H1 (cell line): Measurements from ENCODE around the gene RIF1. TPM values are rescaled to one million over a fixed set of nuclear protein-coding genes. Genes with fewer than 3 reads are reported as not detected.

ENCODE experiments used
- CTCF ChIA-PET: fragments of 300-600 bp; sonication (Branson Sonifier 250); formaldehyde crosslinking; loops from one replicate; lab custom pipeline; 2021; ENCODE audit not compliant: partially characterized antibody; lab: Charles Lee
- POLR2A ChIA-PET: fragments of 300-600 bp; sonication (Branson Sonifier 250); formaldehyde crosslinking; loops from one replicate; lab custom pipeline; 2021; ENCODE audit warnings: inconsistent platforms; ENCODE audit not compliant: partially characterized antibody; lab: Charles Lee
- DNase-seq, 2 experiments: peaks; one replicate each; pipeline versions ENCODE4 v3.0.0 to v3.0.0-alpha.2; 2010 to 2022; ENCODE audit warnings: low spot score in 2 of 2, low read depth in 1 of 2, mixed read lengths in 1 of 2
- FAIRE-seq: peaks from 2 replicates; lab custom pipeline; 2011; peaks lifted over from hg19 to GRCh38; lab: Jason Lieb, UNC
- H2AFZ ChIP-seq: 2 replicates; pipeline ENCODE4 v1.8.1; 2012; ENCODE audit warnings: low read length, inconsistent platforms
- H2AK5ac ChIP-seq: 2 replicates; pipeline ENCODE4 v1.6.1; 2013; ENCODE audit warnings: low read depth, low read length
- H2BK120ac ChIP-seq: replicated peaks from 2 replicates; pipeline ENCODE3; 2013; ENCODE audit warnings: low read depth, low read length, inconsistent platforms
- H2BK12ac ChIP-seq: 2 replicates; pipeline ENCODE4 v1.6.1; 2013; ENCODE audit warnings: low read depth, low read length
- H2BK15ac ChIP-seq: 2 replicates; pipeline ENCODE4 v1.6.1; 2013; ENCODE audit warnings: low read length
- H2BK20ac ChIP-seq: 2 replicates; pipeline ENCODE4 v1.6.1; 2013; ENCODE audit warnings: low read length
- H2BK5ac ChIP-seq: 2 replicates; pipeline ENCODE4 v1.6.1; 2013; ENCODE audit warnings: low read depth, low read length
- H3K14ac ChIP-seq: 2 replicates; pipeline ENCODE4 v1.6.1; 2013; ENCODE audit warnings: inconsistent platforms; ENCODE audit not compliant: insufficient read length
- H3K18ac ChIP-seq: 2 replicates; pipeline ENCODE4 v1.6.1; 2013; ENCODE audit warnings: low read length; ENCODE audit errors: extremely low read depth
- H3K23ac ChIP-seq: 2 replicates; pipeline ENCODE4 v1.6.1; 2013; ENCODE audit warnings: inconsistent platforms; ENCODE audit not compliant: insufficient read length
- H3K23me2 ChIP-seq: 2 replicates; pipeline ENCODE4 v1.6.1; 2013; ENCODE audit warnings: low read depth, low read length
- H3K27ac ChIP-seq: 2 replicates; pipeline ENCODE4 v1.6.1; 2011; ENCODE audit warnings: low read depth, low read length, inconsistent platforms
- H3K27me3 ChIP-seq, 4 experiments: replicated peaks in 1 of 4; 1 replicate in 1 of 4; 2 replicates in 3 of 4; pipeline versions ENCODE4 v1.6.1 to v1.8.1; 2011 to 2013; ENCODE audit warnings: low read length in 3 of 4, mild to moderate bottlenecking in 3 of 4, inconsistent platforms in 2 of 4, mixed read lengths in 2 of 4, moderate library complexity in 1 of 4; ENCODE audit not compliant: control insufficient read depth in 3 of 4, insufficient read depth in 3 of 4; ENCODE audit errors: extremely low read depth in 1 of 4
- H3K36me3 ChIP-seq, 4 experiments: 2 replicates each; pipeline versions ENCODE4 v1.6.1 to v1.8.1; 2011 to 2013; ENCODE audit warnings: mild to moderate bottlenecking in 4 of 4, low read length in 3 of 4, moderate library complexity in 2 of 4, control low read depth in 1 of 4, inconsistent platforms in 1 of 4; ENCODE audit not compliant: insufficient read depth in 4 of 4, control insufficient read depth in 2 of 4
- H3K4ac ChIP-seq: replicated peaks from 2 replicates; pipeline ENCODE3; 2013; ENCODE audit warnings: low read length, low read depth, mixed read lengths, inconsistent platforms; ENCODE audit not compliant: insufficient read length
- H3K4me1 ChIP-seq, 4 experiments: replicated peaks in 1 of 4; 1 replicate in 1 of 4; 2 replicates in 3 of 4; pipeline versions ENCODE4 v1.6.1 to v1.8.1; 2011 to 2013; ENCODE audit warnings: low read length in 3 of 4, inconsistent platforms in 2 of 4, mixed read lengths in 1 of 4; ENCODE audit not compliant: insufficient read depth in 4 of 4, control insufficient read depth in 3 of 4
- H3K4me2 ChIP-seq, 2 experiments: 2 replicates each; pipeline versions ENCODE4 v1.6.1 to v1.8.1; 2011 to 2013; ENCODE audit warnings: low read depth in 2 of 2, low read length in 2 of 2, control low read depth in 1 of 2, inconsistent platforms in 1 of 2, mild to moderate bottlenecking in 1 of 2; ENCODE audit not compliant: insufficient read depth in 1 of 2
- H3K4me3 ChIP-seq, 4 experiments: fragments of 200-600, 300-600 bp in 1 of 4; sonication (generic), shearing (Covaris generic), sonication (Bioruptor Twin) in 1 of 4; 2 replicates each; pipeline versions ENCODE4 v1.5.1 to v1.8.1; 2011 to 2016; ENCODE audit warnings: low read length in 4 of 4, low read depth in 3 of 4, control low read depth in 2 of 4, inconsistent platforms in 2 of 4, mild to moderate bottlenecking in 2 of 4, mixed read lengths in 1 of 4, moderate library complexity in 1 of 4; ENCODE audit not compliant: insufficient read depth in 2 of 4; ENCODE audit errors: extremely low read depth in 1 of 4
- H3K56ac ChIP-seq: replicated peaks from 2 replicates; pipeline ENCODE3; 2013; ENCODE audit warnings: low read depth, mild to moderate bottlenecking, mixed read lengths, low read length, inconsistent platforms; ENCODE audit not compliant: insufficient read length
- H3K79me1 ChIP-seq: 2 replicates; pipeline ENCODE4 v1.6.1; 2013; ENCODE audit warnings: low read depth, low read length, control low read depth
- H3K79me2 ChIP-seq, 2 experiments: 2 replicates each; pipeline versions ENCODE4 v1.6.1 to v1.8.1; 2012 to 2013; ENCODE audit warnings: low read length in 2 of 2, mild to moderate bottlenecking in 2 of 2, inconsistent platforms in 1 of 2; ENCODE audit not compliant: insufficient read depth in 2 of 2, control insufficient read depth in 1 of 2
- H3K9ac ChIP-seq, 4 experiments: replicated peaks in 1 of 4; 1 replicate in 1 of 4; 2 replicates in 3 of 4; pipeline versions ENCODE4 v1.6.1 to v1.8.1; 2011 to 2013; ENCODE audit warnings: low read depth in 3 of 4, low read length in 3 of 4, control low read depth in 2 of 4, mild to moderate bottlenecking in 2 of 4, moderate library complexity in 2 of 4, inconsistent platforms in 1 of 4; ENCODE audit errors: extremely low read depth in 1 of 4
- H3K9me3 ChIP-seq, 2 experiments: 2 replicates each; pipeline versions ENCODE4 v1.6.1 to v1.8.1; 2012 to 2013; ENCODE audit warnings: mild to moderate bottlenecking in 2 of 2, moderate library complexity in 2 of 2, control low read depth in 1 of 2, inconsistent platforms in 1 of 2, low read depth in 1 of 2, low read length in 1 of 2, mixed read lengths in 1 of 2; ENCODE audit not compliant: insufficient read depth in 2 of 2
- H4K20me1 ChIP-seq, 2 experiments: replicated peaks in 1 of 2; 2 replicates each; pipeline versions ENCODE3 to v1.8.1; 2011 to 2013; ENCODE audit warnings: inconsistent platforms in 2 of 2, low read length in 2 of 2, mild to moderate bottlenecking in 1 of 2; ENCODE audit not compliant: insufficient read depth in 2 of 2, control insufficient read depth in 1 of 2
- H4K5ac ChIP-seq: 2 replicates; pipeline ENCODE4 v1.6.1; 2013; ENCODE audit warnings: low read length, low read depth, mixed read lengths, inconsistent platforms; ENCODE audit not compliant: insufficient read length
- H4K8ac ChIP-seq: 2 replicates; pipeline ENCODE4 v1.8.0; 2013; ENCODE audit warnings: mild to moderate bottlenecking, moderate library complexity, low read length, inconsistent platforms; ENCODE audit not compliant: insufficient read depth; ENCODE audit errors: extremely low read depth
- H4K91ac ChIP-seq: replicated peaks from 2 replicates; pipeline ENCODE3; 2013; ENCODE audit warnings: low read length, mixed read lengths, inconsistent platforms; ENCODE audit not compliant: insufficient read length
- BRCA1 ChIP-seq: IDR thresholded peaks from 2 replicates; pipeline ENCODE4 v1.6.1; 2012; ENCODE audit warnings: low read depth, low read length, improper control_type of control experiment
- WGBS, 2 experiments: shearing (Covaris generic) in 1 of 2; methylation state at CpG; one replicate each; pipeline versions ENCODE4 v1.1.6 to v1.1.7; 2013 to 2015; ENCODE audit warnings: low lambda C conversion rate in 2 of 2, mixed read lengths in 2 of 2, inconsistent platforms in 1 of 2, low coverage in 1 of 2, missing lambda C conversion rate in 1 of 2; ENCODE audit not compliant: insufficient replicate concordance in 2 of 2, insufficient coverage in 1 of 2, insufficient read length in 1 of 2; ENCODE audit errors: extremely low coverage in 1 of 2, missing lambda C conversion rate in 1 of 2; 5-methylcytosine and 5-hydroxymethylcytosine counted together
- polyA plus RNA-seq, 7 experiments: library from polyadenylated mRNA; depleted of rRNA in 3 of 7; stranded (reverse) in 5 of 7; unstranded in 2 of 7; fragments of >200 nt in 5 of 7; fragments of 200-250 nt in 2 of 7; gene quantifications; 1 replicate in 5 of 7; 2 replicates in 1 of 7; 4 replicates in 1 of 7; pipeline versions ENCODE4 v1.2.1 to v1.2.3, GENCODE V29; 2011 to 2013; ENCODE audit warnings: missing spikeins in 2 of 7, mixed read lengths in 2 of 7
- total RNA-seq: library from RNA; stranded (reverse); fragmentation: NEBNext Ultra II Directional; extraction: Animal tissue kit (Norgen Biotek cat#: 25700); gene quantifications from 2 replicates; pipeline ENCODE4 v1.2.1, GENCODE V29; 2021

The RIF1 gene
- total and polyA plus RNA-seq, 2 of the 8 experiments (the other 6 are each of a cell fraction or from before 2014, with no cell fraction given), result 9.5 to 104 TPM

GRCh38 chr2:151391436-151391835 is 18.3 kb upstream of the RIF1 start:
- Histone ChIP-seq H2BK5ac (no peak overlapping the region), H2AFZ (no peak overlapping the region), H3K27me3 (no peaks in the 10 kb centered on the region), H3K9ac (no peak overlapping the region), H3K56ac (no peak overlapping the region), H3K14ac (no peak overlapping the region), H2AK5ac (no peak overlapping the region), H3K9me3 (no peaks in the 10 kb centered on the region; a peak in 1 of 4 replicates), H3K4ac (no peak overlapping the region), H3K27ac (no peak overlapping the region), H3K79me1 (no peaks in the 10 kb centered on the region), H2BK20ac (no peak overlapping the region), H3K23me2 (no peaks in the 10 kb centered on the region), H4K91ac (no peak overlapping the region), H3K4me2 (no peak overlapping the region), H3K18ac (no peak overlapping the region), H2BK15ac (no peak overlapping the region), H4K5ac (no peak overlapping the region), H3K23ac (no peak overlapping the region), H3K4me1 (no peaks in the 10 kb centered on the region), H2BK120ac (no peak overlapping the region), H2BK12ac (no peak overlapping the region), H3K79me2 (no peaks in the 10 kb centered on the region), H3K4me3 (no peak overlapping the region), H4K8ac (no peak overlapping the region), H4K20me1 (no peaks in the 10 kb centered on the region), H3K36me3 (no peaks in the 10 kb centered on the region)
- 75% methylated on average over 2 of the region's 2 CpGs; no CpG with 5 or more reads in 1 of the 2 experiments for WGBS, 2 experiments
- peak; percentile 42 for FAIRE-seq
- CTCF ChIA-PET, result no interaction called here
- POLR2A ChIA-PET, result interaction anchor here (1.4 kb wide), 1 partner anchor 142 kb away, joined by 3 read pairs; no protein-coding TSS in a partner anchor
- TF ChIP-seq BRCA1, result no peak
- DNase-seq, result no peak
